T-helper 2 cell treated with Interferon-gamma antibody and Interleukin-4, amounts not matched to agents 5 μg/mL and 100 μg/mL, for 36 hours (primary cell): Measurements from ENCODE around the gene GPR156.
"Not testable (repeated sequence)": the region's sequence is repeated elsewhere in the genome, so short reads cannot be mapped to it uniquely, and the experiment has no call there.

Source experiments
- DNase-seq: peaks from one replicate; pipeline ENCODE4 v3.0.0; 2021; ENCODE audit warnings: low spot score
- H3K27ac Mint-ChIP-seq: one replicate; pipeline ENCODE4 v1.8.0; 2021; ENCODE audit warnings: mild to moderate bottlenecking, mixed read lengths
- H3K27me3 Mint-ChIP-seq: one replicate; pipeline ENCODE4 v1.8.0; 2021; ENCODE audit warnings: low read depth, mixed read lengths
- H3K36me3 Mint-ChIP-seq: one replicate; pipeline ENCODE4 v1.8.0; 2021; ENCODE audit warnings: low read depth, mixed read lengths
- H3K4me1 Mint-ChIP-seq: one replicate; pipeline ENCODE4 v1.8.0; 2021; ENCODE audit warnings: low read depth, mixed read lengths
- H3K4me3 Mint-ChIP-seq: one replicate; pipeline ENCODE4 v1.8.0; 2022; ENCODE audit warnings: mild to moderate bottlenecking, moderate library complexity, mixed read lengths
- H3K9me3 Mint-ChIP-seq: one replicate; pipeline ENCODE4 v1.8.0; 2021; ENCODE audit warnings: mixed read lengths

Gene GPR156

GRCh38 chr3:120156699-120157098, 128.3 kb downstream of the GPR156 start:
- no peak for DNase-seq
- H3K9me3 Mint-ChIP-seq: peaks cover 20% of the 10 kb centered on the region
- no peaks in the 10 kb centered on the region for H3K4me1 Mint-ChIP-seq
- no peak overlapping the region for H3K4me3 Mint-ChIP-seq
- peaks cover 5% of the 10 kb centered on the region for H3K27me3 Mint-ChIP-seq
- no peaks in the 10 kb centered on the region for H3K36me3 Mint-ChIP-seq
- H3K27ac Mint-ChIP-seq: no peak overlapping the region

GRCh38 chr3:120155694-120156093, 129.3 kb downstream of the GPR156 start:
- not testable (repeated sequence) for H3K4me3 Mint-ChIP-seq, H3K4me1 Mint-ChIP-seq, H3K36me3 Mint-ChIP-seq, H3K27me3 Mint-ChIP-seq, DNase-seq, H3K27ac Mint-ChIP-seq
- H3K9me3 Mint-ChIP-seq: peaks cover 20% of the 10 kb centered on the region

GRCh38 chr3:120155108-120155507, 129.9 kb downstream of the GPR156 start:
- H3K27me3 Mint-ChIP-seq: no peaks in the 10 kb centered on the region
- no peak overlapping the region for H3K27ac Mint-ChIP-seq
- H3K9me3 Mint-ChIP-seq: peaks cover 20% of the 10 kb centered on the region
- H3K4me3 Mint-ChIP-seq: no peak overlapping the region
- DNase-seq: no peak
- no peaks in the 10 kb centered on the region for H3K36me3 Mint-ChIP-seq
- H3K4me1 Mint-ChIP-seq: no peaks in the 10 kb centered on the region

GRCh38 chr3:120153294-120153693, 131.7 kb downstream of the GPR156 start:
- Mint-ChIP-seq H3K4me3 (no peak overlapping the region), H3K36me3 (no peaks in the 10 kb centered on the region), H3K27me3 (no peaks in the 10 kb centered on the region), H3K4me1 (peaks cover 3% of the 10 kb centered on the region), H3K27ac (no peak overlapping the region), H3K9me3 (peaks cover 20% of the 10 kb centered on the region)
- DNase-seq: no peak

GRCh38 chr3:120151791-120152190, 133.2 kb downstream of the GPR156 start:
- no peak overlapping the region for H3K27ac Mint-ChIP-seq
- no peaks in the 10 kb centered on the region for H3K36me3 Mint-ChIP-seq
- peaks cover 3% of the 10 kb centered on the region for H3K4me1 Mint-ChIP-seq
- H3K4me3 Mint-ChIP-seq: no peak overlapping the region
- DNase-seq: no peak
- H3K9me3 Mint-ChIP-seq: peaks cover 20% of the 10 kb centered on the region
- H3K27me3 Mint-ChIP-seq: no peaks in the 10 kb centered on the region

GRCh38 chr3:120148187-120148949, 136.7 kb downstream of the GPR156 start:
- Mint-ChIP-seq H3K36me3 (no peaks in the 10 kb centered on the region), H3K27ac (no peak overlapping the region), H3K4me1 (peaks cover 8% of the 10 kb centered on the region), H3K27me3 (no peaks in the 10 kb centered on the region), H3K9me3 (no peaks in the 10 kb centered on the region), H3K4me3 (no peak overlapping the region)
- no peak for DNase-seq

GRCh38 chr3:120147072-120147871, 137.8 kb downstream of the GPR156 start:
- no peak overlapping the region for H3K27ac Mint-ChIP-seq
- peak; percentile 12 for DNase-seq

GRCh38 chr3:120145542-120146285, 139.3 kb downstream of the GPR156 start:
- H3K36me3 Mint-ChIP-seq: no peaks in the 10 kb centered on the region
- H3K27ac Mint-ChIP-seq: no peak overlapping the region
- H3K27me3 Mint-ChIP-seq: no peaks in the 10 kb centered on the region
- no peak overlapping the region for H3K4me3 Mint-ChIP-seq
- no peak for DNase-seq
- no peaks in the 10 kb centered on the region for H3K9me3 Mint-ChIP-seq
- H3K4me1 Mint-ChIP-seq: peaks cover 8% of the 10 kb centered on the region

More at GRCh38 chr3:120147072-120147871, 137.8 kb downstream of the GPR156 start:
- H3K4me1 Mint-ChIP-seq: peaks cover 8% of the 10 kb centered on the region
- H3K36me3 Mint-ChIP-seq: no peaks in the 10 kb centered on the region
- no peaks in the 10 kb centered on the region for H3K27me3 Mint-ChIP-seq
- no peak overlapping the region for H3K4me3 Mint-ChIP-seq
- H3K9me3 Mint-ChIP-seq: no peaks in the 10 kb centered on the region

GRCh38 chr3:120144267-120144666, 140.8 kb downstream of the GPR156 start:
- Mint-ChIP-seq H3K4me1 (peaks cover 8% of the 10 kb centered on the region), H3K27me3 (no peaks in the 10 kb centered on the region), H3K27ac (no peak overlapping the region), H3K9me3 (no peaks in the 10 kb centered on the region), H3K36me3 (no peaks in the 10 kb centered on the region), H3K4me3 (no peak overlapping the region)
- no peak for DNase-seq

- H3K36me3 Mint-ChIP-seq: no peaks in the 10 kb centered on the region
- H3K4me1 Mint-ChIP-seq: peaks cover 8% of the 10 kb centered on the region
- no peaks in the 10 kb centered on the region for H3K27me3 Mint-ChIP-seq
- H3K4me3 Mint-ChIP-seq: no peak overlapping the region
- DNase-seq: no peak
- H3K9me3 Mint-ChIP-seq: no peaks in the 10 kb centered on the region
- no peak overlapping the region for H3K27ac Mint-ChIP-seq
Measured at GRCh38 chr3:120143676-120144075, 141.3 kb downstream of the GPR156 start.

- no peak overlapping the region for H3K27ac Mint-ChIP-seq
- no peaks in the 10 kb centered on the region for H3K27me3 Mint-ChIP-seq
- no peak for DNase-seq
- no peaks in the 10 kb centered on the region for H3K9me3 Mint-ChIP-seq
- no peaks in the 10 kb centered on the region for H3K36me3 Mint-ChIP-seq
- no peak overlapping the region for H3K4me3 Mint-ChIP-seq
- H3K4me1 Mint-ChIP-seq: peaks cover 5% of the 10 kb centered on the region
Measured at GRCh38 chr3:120142236-120142635, 142.8 kb downstream of the GPR156 start.

- Mint-ChIP-seq H3K36me3 (no peaks in the 10 kb centered on the region), H3K27me3 (no peaks in the 10 kb centered on the region), H3K4me3 (no peak overlapping the region), H3K27ac (no peak overlapping the region), H3K4me1 (peaks cover under 1% of the 10 kb centered on the region), H3K9me3 (no peaks in the 10 kb centered on the region)
- no peak for DNase-seq
Measured at GRCh38 chr3:120140098-120140742, 144.8 kb downstream of the GPR156 start.

- Mint-ChIP-seq H3K9me3 (no peaks in the 10 kb centered on the region), H3K27ac (no peak overlapping the region)
Measured at GRCh38 chr3:120139140-120139539, 145.9 kb downstream of the GPR156 start.

More at GRCh38 chr3:120139140-120139539, 145.9 kb downstream of the GPR156 start:
- Mint-ChIP-seq H3K4me3 (no peak overlapping the region), H3K36me3 (no peaks in the 10 kb centered on the region), H3K4me1 (no peaks in the 10 kb centered on the region), H3K27me3 (no peaks in the 10 kb centered on the region)
- DNase-seq: no peak
